ENCODE measurements around the gene FER. TPM values are rescaled to one million over a fixed set of nuclear protein-coding genes. Genes with fewer than 3 reads are reported as not detected.
"Not testable (repeated sequence)": the region's sequence is repeated elsewhere in the genome, so short reads cannot be mapped to it uniquely, and the experiment has no call there.

FER gene
- total and polyA plus RNA-seq, 10 of the 15 experiments (the other 5 are each of a cell fraction or from before 2014, with no cell fraction given), result 4.4 to 19.1 (median 9.6) TPM

GRCh38 chr5:108793207-108793606 is 45.5 kb downstream of the FER start (continued):
- TF ChIP-seq NRF1 (conservative IDR thresholded peaks at IDR 0.05; ENCODE audit: low read depth, low read length), result no peak
- no peak for TF ChIP-seq IRF5 (IDR thresholded peaks at IDR 0.05; ENCODE audit: borderline replicate concordance)
- TF ChIP-seq TAF1 (IDR thresholded peaks at IDR 0.05; ENCODE audit: borderline replicate concordance, low read depth, low read length), result no peak
- TF ChIP-seq USF1 (IDR thresholded peaks at IDR 0.05; ENCODE audit: borderline replicate concordance, extremely low read length, insufficient read depth, low read depth, low read length), result no peak
- TF ChIP-seq JUNB (IDR thresholded peaks at IDR 0.05), result no peak
- TF ChIP-seq CHD2 (IDR thresholded peaks at IDR 0.05; ENCODE audit: borderline replicate concordance, low read depth, low read length), result no peak
- no peak for TF ChIP-seq TCF3 (IDR thresholded peaks at IDR 0.05; ENCODE audit: borderline replicate concordance, insufficient read depth, low read depth, low read length)
- no peak for TF ChIP-seq SMAD1 (IDR thresholded peaks at IDR 0.05; ENCODE audit: low read depth, partially characterized antibody)
- TF ChIP-seq RB1 (IDR thresholded peaks at IDR 0.05; ENCODE audit: borderline replicate concordance), result no peak
- TF ChIP-seq NBN (IDR thresholded peaks at IDR 0.05), result no peak
- no peak for TF ChIP-seq SIN3A (IDR thresholded peaks at IDR 0.05; ENCODE audit: low read depth, low read length)
- TF ChIP-seq PAX8 (IDR thresholded peaks at IDR 0.05), result no peak
- TF ChIP-seq ASH2L (IDR thresholded peaks at IDR 0.05; ENCODE audit: borderline replicate concordance, low read depth), result no peak

- SMC1A ChIA-PET (ENCODE audit: uncharacterized antibody, unreplicated experiment); BruUV-seq (replicated peaks); H3K4me1 ChIP-seq (ENCODE audit: control insufficient read depth, insufficient read depth, low read length); H3K27me3 ChIP-seq (replicated peaks in 1 of 2; ENCODE audit: control insufficient read depth in 2 of 2, insufficient read depth in 2 of 2, low read length in 1 of 2); intact Hi-C loops (cut with micrococcal nuclease; ENCODE audit: unreplicated experiment); H3K4me3 ChIP-seq; H3K9me3 ChIP-seq (replicated peaks; ENCODE audit: control insufficient read depth, insufficient read depth, low read length); H2AFZ ChIP-seq (ENCODE audit: control insufficient read depth, low read depth, low read length); H3K36me3 ChIP-seq (ENCODE audit: control insufficient read depth in 2 of 2, insufficient read depth in 2 of 2, low read length in 1 of 2); ATAC-seq; in situ Hi-C loops (cut with MboI); H4K20me1 ChIP-seq (ENCODE audit: control insufficient read depth, insufficient read depth); H3K9ac ChIP-seq (ENCODE audit: control insufficient read depth, insufficient read depth, low read length); H3K79me2 ChIP-seq (ENCODE audit: control insufficient read depth, insufficient read depth, low read length); DNase-seq (ENCODE audit: low read depth, low spot score); H3K4me2 ChIP-seq (ENCODE audit: control insufficient read depth, insufficient read depth); RAD21 ChIA-PET (ENCODE audit: unreplicated experiment); FAIRE-seq; H3K27ac ChIP-seq (ENCODE audit: control insufficient read depth, insufficient read depth); CTCF ChIA-PET: not testable (repeated sequence)
- 96% methylated on average over 4 of the region's 4 CpGs for WGBS (ENCODE audit: insufficient coverage, insufficient replicate concordance, low lambda C conversion rate, missing lambda C conversion rate)
- POLR2A ChIA-PET, result interaction anchor here (0.6 kb wide), 1 partner anchor 57 kb away, joined by 5 read pairs; no protein-coding TSS in a partner anchor
Measured at GRCh38 chr5:108794349-108794748, 46.7 kb downstream of the FER start.
